Measurements from ENCODE around the gene PRR7. TPM values are rescaled to one million over a fixed set of nuclear protein-coding genes. Genes with fewer than 3 reads are reported as not detected.

The PRR7 gene
- total RNA-seq, 1 donor from 2014 or later = 1.2 TPM

DNA sequence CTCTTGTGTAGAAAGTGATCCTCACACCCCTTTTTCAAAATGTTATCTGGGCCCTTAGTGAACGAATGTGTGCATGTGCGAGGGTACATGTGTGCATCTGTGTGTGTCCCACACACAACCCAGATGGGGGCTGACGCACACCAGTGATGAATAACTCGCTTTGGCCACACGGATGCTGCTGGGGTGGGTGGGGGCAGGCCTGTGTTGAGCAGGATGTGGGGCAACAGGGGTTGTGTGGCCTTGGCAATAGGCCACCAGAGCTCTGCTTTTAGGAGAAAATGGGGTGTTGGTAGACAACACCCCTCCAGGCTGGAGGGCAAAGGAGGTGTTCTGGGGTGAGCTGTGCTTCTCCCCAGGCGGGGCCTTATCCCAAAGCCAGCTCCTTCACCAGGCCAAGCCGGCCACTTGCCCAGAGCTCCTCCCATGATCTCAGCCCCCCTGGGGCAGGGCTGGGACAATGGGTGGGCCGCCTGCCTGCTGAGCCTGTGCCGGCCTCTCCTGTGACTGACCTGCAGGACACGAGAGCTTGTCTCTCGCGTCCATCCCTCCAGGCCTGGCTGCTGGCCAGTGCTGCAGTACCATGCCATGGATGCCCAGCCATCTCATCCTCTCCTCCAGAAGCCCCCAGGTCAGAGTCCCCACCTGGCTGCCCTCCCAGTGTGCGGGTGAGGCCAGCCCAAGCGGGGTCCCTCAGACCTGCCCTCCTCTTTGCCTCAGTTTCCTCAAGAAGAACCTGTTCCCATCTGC, 25.2 kb downstream of the PRR7 start:
- Histone ChIP-seq H3K36me3 (peaks cover 0 to 5% of the 10 kb centered on the region in 2 donors), H3K4me1 (peaks cover 59% of the 10 kb centered on the region), H3K27ac (peak overlapping the region; percentile 83), H3K4me3 (peak overlapping the region; percentile 67 to 74), H3K27me3 (no peaks in the 10 kb centered on the region), H3K9me3 (no peaks in the 10 kb centered on the region)
- TF ChIP-seq POLR2AphosphoS5 (IDR thresholded peaks at IDR 0.05; ENCODE audit: insufficient read depth in 1 of 2, low read depth in 1 of 2) = no peak
- TF ChIP-seq POLR2A (IDR thresholded peaks at IDR 0.05) = no peak
- TF ChIP-seq, protein P1, sequence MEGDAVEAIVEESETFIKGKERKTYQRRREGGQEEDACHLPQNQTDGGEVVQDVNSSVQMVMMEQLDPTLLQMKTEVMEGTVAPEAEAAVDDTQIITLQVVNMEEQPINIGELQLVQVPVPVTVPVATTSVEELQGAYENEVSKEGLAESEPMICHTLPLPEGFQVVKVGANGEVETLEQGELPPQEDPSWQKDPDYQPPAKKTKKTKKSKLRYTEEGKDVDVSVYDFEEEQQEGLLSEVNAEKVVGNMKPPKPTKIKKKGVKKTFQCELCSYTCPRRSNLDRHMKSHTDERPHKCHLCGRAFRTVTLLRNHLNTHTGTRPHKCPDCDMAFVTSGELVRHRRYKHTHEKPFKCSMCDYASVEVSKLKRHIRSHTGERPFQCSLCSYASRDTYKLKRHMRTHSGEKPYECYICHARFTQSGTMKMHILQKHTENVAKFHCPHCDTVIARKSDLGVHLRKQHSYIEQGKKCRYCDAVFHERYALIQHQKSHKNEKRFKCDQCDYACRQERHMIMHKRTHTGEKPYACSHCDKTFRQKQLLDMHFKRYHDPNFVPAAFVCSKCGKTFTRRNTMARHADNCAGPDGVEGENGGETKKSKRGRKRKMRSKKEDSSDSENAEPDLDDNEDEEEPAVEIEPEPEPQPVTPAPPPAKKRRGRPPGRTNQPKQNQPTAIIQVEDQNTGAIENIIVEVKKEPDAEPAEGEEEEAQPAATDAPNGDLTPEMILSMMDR (IDR thresholded peaks at IDR 0.05) = no peak
- no peak for DNase-seq (ENCODE audit: extremely low spot score in 2 of 2)
- intact Hi-C loops (cut with DNase I) = no loop called here

DNA sequence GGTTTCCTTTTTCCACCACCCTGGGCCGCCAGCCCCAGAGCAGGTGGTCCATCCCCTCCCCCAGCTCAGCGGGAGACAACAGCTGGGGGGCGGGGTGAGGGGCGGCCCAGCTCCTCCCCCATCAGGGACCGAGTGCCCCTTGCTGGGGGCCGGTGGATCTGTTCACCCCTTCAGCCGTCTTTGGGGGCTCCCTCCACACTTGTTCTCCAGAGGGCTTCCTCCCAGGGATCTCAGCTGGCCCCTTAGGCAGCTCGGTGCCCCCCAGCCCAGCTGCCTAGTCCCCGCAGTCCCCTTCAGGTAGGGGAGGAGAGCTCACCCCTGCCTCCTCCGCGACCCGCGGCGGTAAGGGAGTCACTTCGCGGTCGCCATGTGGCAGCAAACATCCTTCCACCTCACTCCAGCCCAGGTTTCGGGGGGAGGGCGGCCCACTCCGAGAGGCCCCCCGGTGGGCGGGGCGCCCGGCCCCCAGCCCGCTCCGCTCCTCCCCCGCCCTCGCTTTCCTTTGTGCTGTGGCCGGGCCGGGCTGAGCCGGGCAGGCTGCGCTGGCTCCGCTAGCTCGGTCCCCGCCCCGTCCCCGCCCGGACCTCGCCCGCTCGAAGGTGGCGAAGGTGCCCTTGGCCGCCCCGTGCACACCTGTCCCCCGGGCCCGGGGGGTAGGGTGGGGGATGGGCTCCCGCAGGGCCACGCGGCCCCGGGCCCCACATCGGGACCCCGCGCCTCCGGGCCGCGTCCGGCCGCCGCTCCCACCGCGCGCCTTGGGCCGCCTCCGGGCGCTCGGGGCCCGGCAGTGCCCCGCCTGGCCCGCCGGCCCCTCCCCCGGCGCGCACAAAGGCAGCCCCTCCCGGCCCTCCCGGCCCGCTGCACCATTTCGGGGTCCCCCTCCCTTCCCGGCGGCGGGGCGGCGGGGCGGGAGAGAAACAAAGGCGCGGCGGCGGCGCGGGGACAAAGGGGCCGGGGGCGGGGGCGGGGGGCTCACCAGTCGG, 26.1 kb downstream of the PRR7 start:
- Histone ChIP-seq H3K36me3 (no peaks in the 10 kb centered on the region), H3K9me3 (no peaks in the 10 kb centered on the region), H3K4me3 (peak overlapping the region; percentile 67 to 74), H3K27me3 (no peaks in the 10 kb centered on the region), H3K27ac (peak overlapping the region; percentile 83), H3K4me1 (peaks cover 69% of the 10 kb centered on the region)
- TF ChIP-seq, protein P1 (IDR thresholded peaks at IDR 0.05) = no peak
- TF ChIP-seq POLR2A (IDR thresholded peaks at IDR 0.05) (no peak), POLR2AphosphoS5 (IDR thresholded peaks at IDR 0.05; ENCODE audit: insufficient read depth in 1 of 2, low read depth in 1 of 2) (no peak)
- intact Hi-C loops (cut with DNase I) = no loop called here
- no peak for DNase-seq (ENCODE audit: extremely low spot score in 2 of 2)

DNA sequence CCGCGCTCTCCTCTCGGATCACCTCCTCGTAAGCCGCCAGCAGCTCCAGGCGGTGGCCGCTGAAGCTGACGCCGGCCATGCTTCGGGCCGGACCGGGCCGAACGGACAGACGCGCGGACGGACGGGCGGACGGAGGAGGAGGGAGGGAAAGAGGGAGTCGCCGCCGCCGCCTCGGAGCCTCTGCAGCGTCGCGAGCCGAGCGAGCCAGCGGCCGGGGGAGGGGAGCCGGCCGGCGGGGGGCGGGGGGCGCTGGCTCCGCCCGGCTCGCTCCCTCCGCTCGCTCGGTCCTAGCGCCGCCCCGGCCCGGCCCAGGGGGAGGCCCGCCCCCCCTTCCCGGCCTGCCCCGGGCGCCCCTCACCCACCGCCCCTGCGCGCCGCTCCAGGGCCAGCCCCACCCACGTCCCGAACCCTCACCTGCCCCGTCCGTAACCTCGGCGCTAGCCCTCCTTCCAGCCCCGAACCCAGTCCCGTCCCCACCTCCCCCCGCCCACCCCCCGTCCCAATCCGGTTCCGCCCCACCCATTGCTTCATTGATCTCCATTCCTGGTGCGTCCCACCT, 26.9 kb downstream of the PRR7 start, which contains the start of gene DBN1:
Gene DBN1, minus strand, starts transcription at position 192 of the 559 bp plus-strand sequence. Its CDS starts 113 bp downstream, at position 79.
- Histone ChIP-seq H3K4me1 (peaks cover 77% of the 10 kb centered on the region), H3K27ac (peak within 1 kb of the TSS; percentile 83)
- intact Hi-C loops (cut with DNase I) = loop anchor here (2.0 kb wide), 1 partner anchor 23 kb away; the partner anchor contains the start of gene PDLIM7

DNA sequence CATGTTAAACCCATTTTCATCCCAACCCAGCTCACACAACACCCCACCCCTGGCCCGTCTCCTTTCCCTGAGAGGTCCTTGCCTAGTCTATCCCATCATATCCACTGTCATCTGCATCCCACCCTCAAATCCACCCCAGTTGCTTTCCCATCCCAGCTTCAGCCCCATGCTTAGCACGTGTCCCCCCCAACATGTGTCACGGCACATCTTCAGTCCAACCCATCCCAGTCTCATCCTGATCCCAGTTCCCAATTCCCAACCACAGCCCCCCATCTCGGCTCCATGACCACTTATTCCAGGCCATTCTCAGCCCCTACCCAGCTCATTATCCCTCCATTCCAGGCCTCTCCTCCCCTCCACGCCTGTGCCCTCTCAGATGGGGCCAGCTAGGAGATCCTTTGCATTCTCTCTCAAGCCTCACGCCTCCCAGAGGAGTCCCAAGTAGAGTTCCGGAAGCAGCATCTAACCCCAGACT, 27.4 kb downstream of the PRR7 start:
- Histone ChIP-seq H3K27me3 (no peaks in the 10 kb centered on the region), H3K36me3 (no peaks in the 10 kb centered on the region), H3K27ac (peak overlapping the region; percentile 83), H3K4me1 (peaks cover 77% of the 10 kb centered on the region), H3K9me3 (no peaks in the 10 kb centered on the region), H3K4me3 (peak overlapping the region; percentile 67 to 74)
- intact Hi-C loops (cut with DNase I) = loop anchor here (2.0 kb wide), 1 partner anchor 23 kb away; the partner anchor contains the start of gene PDLIM7
- no peak for TF ChIP-seq POLR2AphosphoS5 (IDR thresholded peaks at IDR 0.05; ENCODE audit: insufficient read depth in 1 of 2, low read depth in 1 of 2)
- TF ChIP-seq POLR2A (IDR thresholded peaks at IDR 0.05) = no peak
- TF ChIP-seq, protein P1 (IDR thresholded peaks at IDR 0.05) = no peak
- no peak for DNase-seq (ENCODE audit: extremely low spot score in 2 of 2)

More for the DNA sequence above, 26.9 kb downstream of the PRR7 start, which contains the start of gene DBN1:
- Histone ChIP-seq H3K4me3 (peak within 1 kb of the TSS; percentile 67 to 74), H3K9me3 (no peaks in the 10 kb centered on the region), H3K36me3 (no peaks in the 10 kb centered on the region), H3K27me3 (no peaks in the 10 kb centered on the region)
- no peak for DNase-seq (ENCODE audit: extremely low spot score in 2 of 2)
- TF ChIP-seq POLR2A (IDR thresholded peaks at IDR 0.05) (no peak), POLR2AphosphoS5 (IDR thresholded peaks at IDR 0.05; ENCODE audit: insufficient read depth in 1 of 2, low read depth in 1 of 2) (peak in 1 of 2 donors; percentile 23)
- TF ChIP-seq, protein P1 (IDR thresholded peaks at IDR 0.05) = no peak
